Chondrocyte (in vitro differentiated cells): ENCODE data around the gene NELL1. TPM values are rescaled to one million over a fixed set of nuclear protein-coding genes. Genes with fewer than 3 reads are reported as not detected.

Source experiments
- DNase-seq: peaks from one replicate; pipeline ENCODE4 v3.0.0; 2021; ENCODE audit warnings: mixed read lengths, low spot score
- H3K27ac Mint-ChIP-seq: one replicate; pipeline ENCODE4 v1.8.0; 2021; ENCODE audit warnings: mild to moderate bottlenecking, moderate library complexity, mixed read lengths; ENCODE audit not compliant: unreplicated experiment
- H3K27me3 Mint-ChIP-seq: 2 replicates; pipeline ENCODE4 v1.8.0; 2021; ENCODE audit warnings: low read depth, mixed read lengths
- H3K36me3 Mint-ChIP-seq: 2 replicates; pipeline ENCODE4 v1.8.0; 2021; ENCODE audit warnings: low read depth, mixed read lengths
- H3K4me1 Mint-ChIP-seq: 2 replicates; pipeline ENCODE4 v1.8.0; 2021; ENCODE audit warnings: low read depth, mild to moderate bottlenecking, mixed read lengths
- H3K4me3 Mint-ChIP-seq: one replicate; pipeline ENCODE4 v1.8.0; 2021; ENCODE audit warnings: mild to moderate bottlenecking, moderate library complexity, mixed read lengths; ENCODE audit not compliant: unreplicated experiment
- H3K9me3 Mint-ChIP-seq: 2 replicates; pipeline ENCODE4 v1.8.0; 2021; ENCODE audit warnings: low read depth, mixed read lengths
- total RNA-seq: library from RNA; stranded (reverse); gene quantifications from 3 replicates; pipeline ENCODE4 v1.2.1, GENCODE V29; 2021
- TF ChIP-seq, protein P1 (sequence below): fragments of 200-600 bp; sonication (generic); IDR thresholded peaks from 2 replicates; pipeline ENCODE4 v1.5.0; 2021; ENCODE audit warnings: antibody characterized with exemption, mild to moderate bottlenecking, moderate library complexity

NELL1 gene
- total RNA-seq, 1 donor from 2014 or later: not detected

- H3K36me3 Mint-ChIP-seq: no peaks in the 10 kb centered on the region
- no peaks in the 10 kb centered on the region for H3K4me1 Mint-ChIP-seq
- DNase-seq: no peak
- H3K4me3 Mint-ChIP-seq: no peak overlapping the region
- H3K27me3 Mint-ChIP-seq: no peaks in the 10 kb centered on the region
- TF ChIP-seq, protein P1, sequence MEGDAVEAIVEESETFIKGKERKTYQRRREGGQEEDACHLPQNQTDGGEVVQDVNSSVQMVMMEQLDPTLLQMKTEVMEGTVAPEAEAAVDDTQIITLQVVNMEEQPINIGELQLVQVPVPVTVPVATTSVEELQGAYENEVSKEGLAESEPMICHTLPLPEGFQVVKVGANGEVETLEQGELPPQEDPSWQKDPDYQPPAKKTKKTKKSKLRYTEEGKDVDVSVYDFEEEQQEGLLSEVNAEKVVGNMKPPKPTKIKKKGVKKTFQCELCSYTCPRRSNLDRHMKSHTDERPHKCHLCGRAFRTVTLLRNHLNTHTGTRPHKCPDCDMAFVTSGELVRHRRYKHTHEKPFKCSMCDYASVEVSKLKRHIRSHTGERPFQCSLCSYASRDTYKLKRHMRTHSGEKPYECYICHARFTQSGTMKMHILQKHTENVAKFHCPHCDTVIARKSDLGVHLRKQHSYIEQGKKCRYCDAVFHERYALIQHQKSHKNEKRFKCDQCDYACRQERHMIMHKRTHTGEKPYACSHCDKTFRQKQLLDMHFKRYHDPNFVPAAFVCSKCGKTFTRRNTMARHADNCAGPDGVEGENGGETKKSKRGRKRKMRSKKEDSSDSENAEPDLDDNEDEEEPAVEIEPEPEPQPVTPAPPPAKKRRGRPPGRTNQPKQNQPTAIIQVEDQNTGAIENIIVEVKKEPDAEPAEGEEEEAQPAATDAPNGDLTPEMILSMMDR: no peak
- H3K9me3 Mint-ChIP-seq: peaks cover 4% of the 10 kb centered on the region
- no peak overlapping the region for H3K27ac Mint-ChIP-seq
Observed at GRCh38 chr11:21485006-21485405, 815.6 kb downstream of the NELL1 start.

DNA sequence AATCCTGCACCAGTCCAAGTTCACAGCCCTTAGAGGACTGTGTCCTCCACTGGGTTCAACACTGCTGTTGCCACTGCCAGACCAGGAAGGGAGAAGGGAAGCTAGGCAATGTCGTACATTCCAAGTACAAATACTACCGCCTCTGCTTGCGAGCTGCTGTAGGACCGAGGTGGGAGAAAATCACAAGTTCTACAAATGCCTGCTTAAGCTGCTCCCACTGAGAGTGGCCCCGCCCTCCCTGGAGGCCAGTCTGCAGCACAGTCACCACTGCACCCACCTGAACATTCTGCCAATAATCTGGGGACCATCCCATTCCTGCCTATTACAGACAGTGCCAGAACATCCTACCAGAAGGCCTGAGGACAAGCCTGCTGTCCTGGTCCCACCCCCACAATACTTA lies 816.0 kb downstream of the NELL1 start:
- H3K4me3 Mint-ChIP-seq: no peak overlapping the region
- H3K4me1 Mint-ChIP-seq: no peaks in the 10 kb centered on the region
- H3K9me3 Mint-ChIP-seq: peaks cover 6% of the 10 kb centered on the region
- H3K36me3 Mint-ChIP-seq: no peaks in the 10 kb centered on the region
- H3K27ac Mint-ChIP-seq: no peak overlapping the region
- H3K27me3 Mint-ChIP-seq: no peaks in the 10 kb centered on the region
- DNase-seq: no peak
- TF ChIP-seq, protein P1: no peak

DNA sequence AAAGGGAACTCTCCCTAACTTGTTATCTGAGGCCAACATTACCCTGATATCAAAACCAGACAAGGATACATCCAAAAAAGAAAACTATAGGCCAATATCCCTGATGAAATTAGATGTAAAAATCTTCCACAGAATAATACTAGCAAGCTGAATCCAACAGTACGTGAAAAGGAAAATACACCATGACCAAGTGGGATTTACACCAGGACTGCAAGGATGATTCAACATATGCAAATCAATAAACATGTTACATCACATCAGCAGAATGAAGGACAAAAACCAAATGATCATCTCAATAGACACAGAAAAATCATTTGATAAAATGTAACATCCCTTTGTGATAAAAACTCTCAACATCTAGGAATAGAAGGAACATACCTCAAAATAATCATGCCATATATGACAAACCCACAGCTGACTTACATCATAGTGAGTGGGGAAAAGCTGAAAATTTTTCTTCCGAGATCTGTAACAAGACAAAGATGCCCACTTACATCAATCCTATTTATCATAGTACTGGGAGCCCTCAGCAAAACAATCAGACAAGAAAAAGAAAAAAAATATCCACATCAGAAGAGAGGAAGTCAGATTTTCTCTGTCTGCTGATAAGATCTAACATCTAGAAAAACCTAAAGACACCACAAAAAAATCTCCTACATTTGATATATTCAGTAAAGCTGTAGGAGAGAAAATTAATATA lies 820.2 kb downstream of the NELL1 start:
- no peaks in the 10 kb centered on the region for H3K36me3 Mint-ChIP-seq
- H3K9me3 Mint-ChIP-seq: peaks cover 16% of the 10 kb centered on the region
- TF ChIP-seq, protein P1: no peak
- no peak overlapping the region for H3K27ac Mint-ChIP-seq
- no peaks in the 10 kb centered on the region for H3K27me3 Mint-ChIP-seq
- DNase-seq: no peak
- no peaks in the 10 kb centered on the region for H3K4me1 Mint-ChIP-seq
- H3K4me3 Mint-ChIP-seq: no peak overlapping the region

DNA sequence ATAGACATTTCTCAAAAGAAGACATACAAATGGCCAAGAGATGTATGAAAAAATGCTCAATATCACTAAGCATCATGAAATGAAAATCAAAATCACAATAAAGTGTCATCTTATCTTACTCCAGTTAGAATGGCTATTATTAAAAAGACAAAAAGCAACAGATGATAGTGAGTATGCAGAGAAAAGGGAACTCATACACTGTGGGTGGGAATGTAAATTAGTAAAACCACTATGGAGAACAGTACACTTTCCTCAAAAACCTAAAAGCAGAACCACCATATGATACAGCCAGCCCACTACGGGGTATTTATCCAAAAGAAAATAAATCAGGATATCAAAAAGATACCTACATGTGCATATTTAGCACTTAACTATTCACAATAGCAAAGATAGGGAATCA lies 823.5 kb downstream of the NELL1 start:
- Mint-ChIP-seq H3K9me3 (peaks cover 16% of the 10 kb centered on the region), H3K36me3 (no peaks in the 10 kb centered on the region), H3K27me3 (no peaks in the 10 kb centered on the region), H3K4me3 (no peak overlapping the region), H3K27ac (no peak overlapping the region), H3K4me1 (no peaks in the 10 kb centered on the region)
- no peak for DNase-seq
- TF ChIP-seq, protein P1: no peak

- peaks cover 13% of the 10 kb centered on the region for H3K9me3 Mint-ChIP-seq
- no peak overlapping the region for H3K27ac Mint-ChIP-seq
- H3K4me3 Mint-ChIP-seq: no peak overlapping the region
- no peaks in the 10 kb centered on the region for H3K36me3 Mint-ChIP-seq
- TF ChIP-seq, protein P1: no peak
- DNase-seq: no peak
- no peaks in the 10 kb centered on the region for H3K27me3 Mint-ChIP-seq
- H3K4me1 Mint-ChIP-seq: no peaks in the 10 kb centered on the region
Observed at GRCh38 chr11:21494946-21495345, 825.6 kb downstream of the NELL1 start.
